ENCODE measurements around the gene OR51T1.

DNA sequence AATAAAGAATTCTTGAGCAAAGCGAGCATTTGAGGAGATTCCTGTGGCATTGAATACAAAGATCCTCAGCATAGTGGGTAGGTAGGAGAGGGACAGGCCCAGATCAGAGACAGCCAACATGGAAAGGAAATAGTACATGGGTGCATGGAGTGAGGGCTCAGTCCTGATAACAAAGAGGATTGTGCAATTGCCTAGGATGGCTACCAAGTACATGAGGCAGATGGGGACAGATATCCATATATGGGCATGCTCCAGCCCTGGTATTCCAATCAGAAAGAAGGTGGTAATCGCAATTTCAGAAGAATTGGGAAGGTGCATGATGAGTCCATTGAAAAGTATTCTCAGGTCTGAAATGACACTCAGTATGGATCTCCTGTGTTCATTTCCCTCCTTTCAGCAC is 8.6 kb downstream of the OR51T1 start:
- TF ChIP-seq, protein P1, sequence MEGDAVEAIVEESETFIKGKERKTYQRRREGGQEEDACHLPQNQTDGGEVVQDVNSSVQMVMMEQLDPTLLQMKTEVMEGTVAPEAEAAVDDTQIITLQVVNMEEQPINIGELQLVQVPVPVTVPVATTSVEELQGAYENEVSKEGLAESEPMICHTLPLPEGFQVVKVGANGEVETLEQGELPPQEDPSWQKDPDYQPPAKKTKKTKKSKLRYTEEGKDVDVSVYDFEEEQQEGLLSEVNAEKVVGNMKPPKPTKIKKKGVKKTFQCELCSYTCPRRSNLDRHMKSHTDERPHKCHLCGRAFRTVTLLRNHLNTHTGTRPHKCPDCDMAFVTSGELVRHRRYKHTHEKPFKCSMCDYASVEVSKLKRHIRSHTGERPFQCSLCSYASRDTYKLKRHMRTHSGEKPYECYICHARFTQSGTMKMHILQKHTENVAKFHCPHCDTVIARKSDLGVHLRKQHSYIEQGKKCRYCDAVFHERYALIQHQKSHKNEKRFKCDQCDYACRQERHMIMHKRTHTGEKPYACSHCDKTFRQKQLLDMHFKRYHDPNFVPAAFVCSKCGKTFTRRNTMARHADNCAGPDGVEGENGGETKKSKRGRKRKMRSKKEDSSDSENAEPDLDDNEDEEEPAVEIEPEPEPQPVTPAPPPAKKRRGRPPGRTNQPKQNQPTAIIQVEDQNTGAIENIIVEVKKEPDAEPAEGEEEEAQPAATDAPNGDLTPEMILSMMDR (IDR thresholded peaks at IDR 0.05; ENCODE audit: borderline replicate concordance, extremely low read depth, low read length, poor library complexity, severe bottlenecking) = no peak
- no peak for TF ChIP-seq EZH2 (IDR thresholded peaks at IDR 0.05; ENCODE audit: borderline replicate concordance, low read depth, low read length, severe bottlenecking)
